Fibroblast of lung (primary cell): ENCODE data around the gene MEG3. TPM values are rescaled to one million over a fixed set of nuclear protein-coding genes. Genes with fewer than 3 reads are reported as not detected.
"Not testable (repeated sequence)": the region's sequence is repeated elsewhere in the genome, so short reads cannot be mapped to it uniquely, and the experiment has no call there.

Experiments
- DNase-seq, 2 donors: peaks; one replicate each; pipeline versions ENCODE4 v3.0.0 to v3.0.0-alpha.2; 2010; ENCODE audit warnings: low read depth in 2 of 2
- H2AFZ ChIP-seq: 2 replicates; pipeline ENCODE4 v1.5.1; 2012; ENCODE audit warnings: low read length, control low read depth, inconsistent platforms
- H3K27ac ChIP-seq: 2 replicates; pipeline ENCODE4 v1.5.1; 2011; ENCODE audit warnings: low read length, control low read depth; ENCODE audit not compliant: insufficient read depth
- H3K27me3 ChIP-seq: 2 replicates; pipeline ENCODE4 v1.5.1; 2011; ENCODE audit warnings: mild to moderate bottlenecking, low read length; ENCODE audit not compliant: control insufficient read depth, insufficient read depth
- H3K36me3 ChIP-seq: 2 replicates; pipeline ENCODE4 v1.5.1; 2011; ENCODE audit warnings: low read length; ENCODE audit not compliant: control insufficient read depth, insufficient read depth
- H3K4me1 ChIP-seq: 2 replicates; pipeline ENCODE4 v1.5.1; 2011; ENCODE audit warnings: low read length; ENCODE audit not compliant: control insufficient read depth, insufficient read depth; ENCODE audit errors: extremely low read depth
- H3K4me2 ChIP-seq: 2 replicates; pipeline ENCODE4 v1.5.1; 2011; ENCODE audit warnings: low read length, control low read depth; ENCODE audit not compliant: insufficient read depth; ENCODE audit errors: extremely low read depth
- H3K4me3 ChIP-seq, 4 experiments: fragments of 200-600 bp in 1 of 4; sonication (generic) in 1 of 4; replicated peaks in 1 of 4; 2 replicates each; pipeline ENCODE4 v1.5.1; 2011 to 2016; ENCODE audit warnings: low read length in 4 of 4, low read depth in 3 of 4, mild to moderate bottlenecking in 3 of 4, control low read depth in 2 of 4, inconsistent platforms in 1 of 4, mixed read lengths in 1 of 4; ENCODE audit not compliant: insufficient read depth in 1 of 4; ENCODE audit errors: control extremely low read depth in 1 of 4
- H3K79me2 ChIP-seq: 2 replicates; pipeline ENCODE4 v1.5.1; 2012; ENCODE audit warnings: mild to moderate bottlenecking, low read length, inconsistent platforms; ENCODE audit not compliant: control insufficient read depth, insufficient read depth
- H3K9ac ChIP-seq: 2 replicates; pipeline ENCODE4 v1.5.1; 2011; ENCODE audit warnings: mild to moderate bottlenecking, low read length, control low read depth; ENCODE audit not compliant: insufficient read depth
- H3K9me3 ChIP-seq: 2 replicates; pipeline ENCODE4 v1.5.1; 2012; ENCODE audit warnings: low read depth, low read length; ENCODE audit not compliant: control insufficient read depth, insufficient read depth
- H4K20me1 ChIP-seq: 2 replicates; pipeline ENCODE4 v1.5.1; 2011; ENCODE audit warnings: low read length; ENCODE audit not compliant: control insufficient read depth, insufficient read depth; ENCODE audit errors: extremely low read depth
- EZH2 ChIP-seq: IDR thresholded peaks from 2 replicates; pipeline ENCODE4 v1.5.1; 2012; ENCODE audit warnings: low read length, control low read depth, mild to moderate bottlenecking; ENCODE audit errors: missing control alignments
- polyA plus RNA-seq, 2 donors: library from polyadenylated mRNA; depleted of rRNA in 1 of 2; stranded (reverse) in 1 of 2; unstranded in 1 of 2; fragments of >200 nt; gene quantifications; 2 replicates each; pipeline ENCODE4 v1.2.1, GENCODE V29; 2011 to 2012; ENCODE audit warnings: missing spikeins in 1 of 2
- total RNA-seq: library from RNA; depleted of rRNA; stranded (reverse); fragments of >200 nt; gene quantifications from 2 replicates; pipeline ENCODE4 v1.2.1, GENCODE V29; 2014
- TF ChIP-seq, protein P1 (sequence below), 2 donors: IDR thresholded peaks in 1 of 2; conservative IDR thresholded peaks in 1 of 2; 1 replicate in 1 of 2; 2 replicates in 1 of 2; pipeline ENCODE4 v1.5.1; 2011 to 2012; ENCODE audit warnings: low read length in 2 of 2, control low read depth in 1 of 2, inconsistent platforms in 1 of 2, low read depth in 1 of 2, mild to moderate bottlenecking in 1 of 2

The MEG3 gene
- total and polyA plus RNA-seq, 2 donors (not counting 1 experiment from before 2014, with no cell fraction given): 104 to 182 TPM

- Histone ChIP-seq H3K36me3 (no peaks in the 10 kb centered on the region), H2AFZ (no peak overlapping the region), H3K4me3 (no peak overlapping the region), H4K20me1 (no peaks in the 10 kb centered on the region), H3K27me3 (no peaks in the 10 kb centered on the region), H3K4me2 (no peak overlapping the region), H3K9ac (no peak overlapping the region), H3K4me1 (no peaks in the 10 kb centered on the region), H3K27ac (no peak overlapping the region), H3K79me2 (no peaks in the 10 kb centered on the region), H3K9me3 (no peaks in the 10 kb centered on the region)
- TF ChIP-seq, protein P1, sequence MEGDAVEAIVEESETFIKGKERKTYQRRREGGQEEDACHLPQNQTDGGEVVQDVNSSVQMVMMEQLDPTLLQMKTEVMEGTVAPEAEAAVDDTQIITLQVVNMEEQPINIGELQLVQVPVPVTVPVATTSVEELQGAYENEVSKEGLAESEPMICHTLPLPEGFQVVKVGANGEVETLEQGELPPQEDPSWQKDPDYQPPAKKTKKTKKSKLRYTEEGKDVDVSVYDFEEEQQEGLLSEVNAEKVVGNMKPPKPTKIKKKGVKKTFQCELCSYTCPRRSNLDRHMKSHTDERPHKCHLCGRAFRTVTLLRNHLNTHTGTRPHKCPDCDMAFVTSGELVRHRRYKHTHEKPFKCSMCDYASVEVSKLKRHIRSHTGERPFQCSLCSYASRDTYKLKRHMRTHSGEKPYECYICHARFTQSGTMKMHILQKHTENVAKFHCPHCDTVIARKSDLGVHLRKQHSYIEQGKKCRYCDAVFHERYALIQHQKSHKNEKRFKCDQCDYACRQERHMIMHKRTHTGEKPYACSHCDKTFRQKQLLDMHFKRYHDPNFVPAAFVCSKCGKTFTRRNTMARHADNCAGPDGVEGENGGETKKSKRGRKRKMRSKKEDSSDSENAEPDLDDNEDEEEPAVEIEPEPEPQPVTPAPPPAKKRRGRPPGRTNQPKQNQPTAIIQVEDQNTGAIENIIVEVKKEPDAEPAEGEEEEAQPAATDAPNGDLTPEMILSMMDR (conservative IDR thresholded peaks at IDR 0.05 in 1 of 2, IDR thresholded peaks at IDR 0.05 in 1 of 2; ENCODE audit: low read depth in 1 of 2, low read length in 2 of 2): no peak
- TF ChIP-seq EZH2: no peak
- DNase-seq: no peak
Measured at GRCh38 chr14:100796946-100797345, 29.0 kb upstream of the MEG3 start.

DNA sequence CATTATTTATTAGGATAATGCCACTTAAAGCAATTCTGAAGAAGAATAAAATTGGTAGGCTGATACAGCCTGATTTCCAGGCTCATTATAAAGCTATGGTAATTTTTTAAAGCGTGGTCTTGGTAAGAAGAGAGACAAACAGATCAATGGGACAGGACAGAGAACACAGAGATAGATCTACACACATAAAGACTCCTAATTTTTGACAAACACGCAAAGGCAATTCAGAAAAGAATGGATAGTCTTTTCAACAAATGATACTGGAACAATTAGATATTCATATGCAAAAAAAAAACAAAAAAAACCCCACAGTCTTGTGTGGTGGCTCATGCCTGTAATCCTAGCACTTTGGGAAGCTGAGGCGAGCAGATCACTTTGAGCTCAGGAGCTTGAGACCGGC, 25.9 kb upstream of the MEG3 start:
- Histone ChIP-seq H3K27ac (no peak overlapping the region), H3K9me3 (no peaks in the 10 kb centered on the region), H3K4me1 (no peaks in the 10 kb centered on the region), H3K27me3 (no peaks in the 10 kb centered on the region), H2AFZ (no peak overlapping the region), H3K9ac (no peak overlapping the region), H3K4me2 (no peak overlapping the region), H3K4me3 (no peak overlapping the region), H4K20me1 (no peaks in the 10 kb centered on the region), H3K36me3 (no peaks in the 10 kb centered on the region), H3K79me2 (no peaks in the 10 kb centered on the region)
- TF ChIP-seq EZH2: no peak
- TF ChIP-seq, protein P1 (conservative IDR thresholded peaks at IDR 0.05 in 1 of 2, IDR thresholded peaks at IDR 0.05 in 1 of 2; ENCODE audit: low read depth in 1 of 2, low read length in 2 of 2): no peak
- no peak for DNase-seq

DNA sequence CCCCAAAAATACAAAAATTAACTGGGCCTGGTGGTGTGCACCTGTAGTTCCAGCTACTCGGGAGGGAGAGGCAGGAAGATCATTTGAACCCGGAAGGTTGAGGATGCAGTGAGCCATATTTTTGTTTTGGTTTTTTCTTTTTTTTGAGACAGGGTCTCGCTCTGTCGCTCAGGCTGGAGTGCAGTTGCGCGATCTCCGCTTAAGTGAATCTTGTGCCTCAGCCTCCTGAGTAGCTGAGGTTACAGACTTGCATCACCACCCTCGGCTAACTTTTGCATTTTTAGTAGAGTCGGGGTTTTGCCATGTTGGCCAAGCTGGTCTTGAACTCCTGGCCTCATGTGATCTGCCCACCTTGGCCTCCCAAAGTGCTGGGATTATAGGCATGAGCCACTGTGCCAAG, 24.5 kb upstream of the MEG3 start:
- not testable (repeated sequence) for H4K20me1 ChIP-seq, DNase-seq, H3K36me3 ChIP-seq, H3K79me2 ChIP-seq, H3K9ac ChIP-seq, H3K4me2 ChIP-seq, H2AFZ ChIP-seq, H3K27me3 ChIP-seq, H3K4me3 ChIP-seq, H3K9me3 ChIP-seq, H3K27ac ChIP-seq, H3K4me1 ChIP-seq
